Measurements from ENCODE around the gene TMEM200C. TPM values are rescaled to one million over a fixed set of nuclear protein-coding genes. Genes with fewer than 3 reads are reported as not detected.

TMEM200C gene
- total RNA-seq (1 to 10 TPM; 5.2 to 7.9 TPM), polyA plus RNA-seq (ENCODE audit: insufficient read length in 2 of 2) (1 to 10 TPM; 8.2 to 8.6 TPM)
- long read RNA-seq, donor 1, full-length matches to known transcripts = 2 of 2 reads
- long read RNA-seq, donor 1, partial matches to known transcripts = 0 of 2 reads
- long read RNA-seq, donor 1, other reads (novel, unspliced or antisense) = 0 of 2 reads
- long read RNA-seq, donor 2, partial matches to known transcripts = 0 of 3 reads
- long read RNA-seq, donor 2, other reads (novel, unspliced or antisense) = 0 of 3 reads
- long read RNA-seq, donor 3 = 0 reads
- long read RNA-seq, donor 4, partial matches to known transcripts = 0 of 2 reads
- long read RNA-seq, donor 4, other reads (novel, unspliced or antisense) = 0 of 2 reads

GRCh38 chr18:5895299-5895875 lies at the start of gene TMEM200C:
Gene TMEM200C, minus strand, starts transcription at chr18:5895522. Its CDS starts 3,459 bp downstream, at chr18:5892063.
- DNase-seq (ENCODE audit: low read depth in 4 of 6, low spot score in 6 of 6) = peak in 3 of 6 donors; percentile 60 to 85 (median 83)
- WGBS (ENCODE audit: insufficient coverage) = under 1% methylated on average over 50 of the region's 83 CpGs
- Histone ChIP-seq H3K27ac (ENCODE audit: low read depth, low read length) (peak within 1 kb of the TSS; percentile 80), H3K4me1 (ENCODE audit: control insufficient read depth, insufficient read depth, low read length) (peaks cover 17% of the 10 kb centered on the region), H3K9me3 (ENCODE audit: control insufficient read depth, insufficient read depth, low read length) (no peaks in the 10 kb centered on the region), H3K4me3 (ENCODE audit: low read depth, low read length) (peak within 1 kb of the TSS; percentile 73), H3K27me3 (ENCODE audit: control insufficient read depth, insufficient read depth, low read length) (peaks cover 5% of the 10 kb centered on the region), H3K36me3 (ENCODE audit: control insufficient read depth, insufficient read depth, low read length) (peaks cover 8% of the 10 kb centered on the region)

GRCh38 chr18:5944448-5944847 lies 49.1 kb upstream of the TMEM200C start:
- WGBS (ENCODE audit: insufficient coverage) = no CpG with 5 or more reads among the region's 3 CpGs

GRCh38 chr18:5943514-5943913 lies 48.2 kb upstream of the TMEM200C start:
- peak in 2 of 6 donors; percentile 59 to 72 for DNase-seq (ENCODE audit: low read depth in 4 of 6, low spot score in 6 of 6)
- H3K4me3 ChIP-seq (ENCODE audit: low read depth, low read length) = no peak overlapping the region

More at GRCh38 chr18:5944448-5944847, 49.1 kb upstream of the TMEM200C start:
- no peak overlapping the region for H3K27ac ChIP-seq (ENCODE audit: low read depth, low read length)
- no peaks in the 10 kb centered on the region for H3K9me3 ChIP-seq (ENCODE audit: control insufficient read depth, insufficient read depth, low read length)
- H3K36me3 ChIP-seq (ENCODE audit: control insufficient read depth, insufficient read depth, low read length) = no peaks in the 10 kb centered on the region
- peaks cover 15% of the 10 kb centered on the region for H3K4me1 ChIP-seq (ENCODE audit: control insufficient read depth, insufficient read depth, low read length)
- DNase-seq (ENCODE audit: low read depth in 4 of 6, low spot score in 6 of 6) = no peak
- no peak overlapping the region for H3K4me3 ChIP-seq (ENCODE audit: low read depth, low read length)
- H3K27me3 ChIP-seq (ENCODE audit: control insufficient read depth, insufficient read depth, low read length) = no peaks in the 10 kb centered on the region

GRCh38 chr18:5942591-5942990 lies 47.3 kb upstream of the TMEM200C start:
- no peaks in the 10 kb centered on the region for H3K36me3 ChIP-seq (ENCODE audit: control insufficient read depth, insufficient read depth, low read length)
- H3K27ac ChIP-seq (ENCODE audit: low read depth, low read length) = no peak overlapping the region
- H3K9me3 ChIP-seq (ENCODE audit: control insufficient read depth, insufficient read depth, low read length) = no peaks in the 10 kb centered on the region
- DNase-seq (ENCODE audit: low read depth in 4 of 6, low spot score in 6 of 6) = peak in 1 of 6 donors; percentile 13
- peaks cover 15% of the 10 kb centered on the region for H3K4me1 ChIP-seq (ENCODE audit: control insufficient read depth, insufficient read depth, low read length)
- no peak overlapping the region for H3K4me3 ChIP-seq (ENCODE audit: low read depth, low read length)
- WGBS (ENCODE audit: insufficient coverage) = 28% methylated on average over 5 of the region's 6 CpGs
- H3K27me3 ChIP-seq (ENCODE audit: control insufficient read depth, insufficient read depth, low read length) = no peaks in the 10 kb centered on the region

More at GRCh38 chr18:5943514-5943913, 48.2 kb upstream of the TMEM200C start:
- peaks cover 15% of the 10 kb centered on the region for H3K4me1 ChIP-seq (ENCODE audit: control insufficient read depth, insufficient read depth, low read length)
- no peaks in the 10 kb centered on the region for H3K9me3 ChIP-seq (ENCODE audit: control insufficient read depth, insufficient read depth, low read length)
- no peaks in the 10 kb centered on the region for H3K36me3 ChIP-seq (ENCODE audit: control insufficient read depth, insufficient read depth, low read length)
- no peaks in the 10 kb centered on the region for H3K27me3 ChIP-seq (ENCODE audit: control insufficient read depth, insufficient read depth, low read length)
- no peak overlapping the region for H3K27ac ChIP-seq (ENCODE audit: low read depth, low read length)
- 72% methylated on average over 4 of the region's 5 CpGs for WGBS (ENCODE audit: insufficient coverage)

- WGBS (ENCODE audit: insufficient coverage) = 17% methylated on average over 1 of the region's 3 CpGs
- DNase-seq (ENCODE audit: low read depth in 4 of 6, low spot score in 6 of 6) = peak; percentile 44 to 86 (median 58)
- Histone ChIP-seq H3K27ac (ENCODE audit: low read depth, low read length) (no peak overlapping the region), H3K27me3 (ENCODE audit: control insufficient read depth, insufficient read depth, low read length) (no peaks in the 10 kb centered on the region), H3K4me1 (ENCODE audit: control insufficient read depth, insufficient read depth, low read length) (peaks cover 15% of the 10 kb centered on the region), H3K4me3 (ENCODE audit: low read depth, low read length) (no peak overlapping the region), H3K36me3 (ENCODE audit: control insufficient read depth, insufficient read depth, low read length) (no peaks in the 10 kb centered on the region), H3K9me3 (ENCODE audit: control insufficient read depth, insufficient read depth, low read length) (no peaks in the 10 kb centered on the region)
Observed at GRCh38 chr18:5941890-5942289, 46.6 kb upstream of the TMEM200C start.

- Histone ChIP-seq H3K9me3 (ENCODE audit: control insufficient read depth, insufficient read depth, low read length) (no peaks in the 10 kb centered on the region), H3K36me3 (ENCODE audit: control insufficient read depth, insufficient read depth, low read length) (no peaks in the 10 kb centered on the region), H3K4me1 (ENCODE audit: control insufficient read depth, insufficient read depth, low read length) (peaks cover 15% of the 10 kb centered on the region), H3K27me3 (ENCODE audit: control insufficient read depth, insufficient read depth, low read length) (no peaks in the 10 kb centered on the region), H3K4me3 (ENCODE audit: low read depth, low read length) (no peak overlapping the region), H3K27ac (ENCODE audit: low read depth, low read length) (no peak overlapping the region)
- WGBS (ENCODE audit: insufficient coverage) = 91% methylated on average over 5 of the region's 7 CpGs
- DNase-seq (ENCODE audit: low read depth in 4 of 6, low spot score in 6 of 6) = no peak
Observed at GRCh38 chr18:5939801-5940667, 44.7 kb upstream of the TMEM200C start.

- no peaks in the 10 kb centered on the region for H3K9me3 ChIP-seq (ENCODE audit: control insufficient read depth, insufficient read depth, low read length)
- peaks cover 10% of the 10 kb centered on the region for H3K4me1 ChIP-seq (ENCODE audit: control insufficient read depth, insufficient read depth, low read length)
- no peaks in the 10 kb centered on the region for H3K36me3 ChIP-seq (ENCODE audit: control insufficient read depth, insufficient read depth, low read length)
- DNase-seq (ENCODE audit: low read depth in 4 of 6, low spot score in 6 of 6) = no peak
- 79% methylated on average over 1 of the region's 3 CpGs for WGBS (ENCODE audit: insufficient coverage)
- no peak overlapping the region for H3K27ac ChIP-seq (ENCODE audit: low read depth, low read length)
- no peaks in the 10 kb centered on the region for H3K27me3 ChIP-seq (ENCODE audit: control insufficient read depth, insufficient read depth, low read length)
- H3K4me3 ChIP-seq (ENCODE audit: low read depth, low read length) = no peak overlapping the region
Observed at GRCh38 chr18:5937795-5938194, 42.5 kb upstream of the TMEM200C start.

GRCh38 chr18:5937121-5937520 lies 41.8 kb upstream of the TMEM200C start:
- H3K36me3 ChIP-seq (ENCODE audit: control insufficient read depth, insufficient read depth, low read length) = no peaks in the 10 kb centered on the region
- no peak overlapping the region for H3K27ac ChIP-seq (ENCODE audit: low read depth, low read length)
- no peaks in the 10 kb centered on the region for H3K27me3 ChIP-seq (ENCODE audit: control insufficient read depth, insufficient read depth, low read length)
- H3K4me3 ChIP-seq (ENCODE audit: low read depth, low read length) = no peak overlapping the region
- H3K4me1 ChIP-seq (ENCODE audit: control insufficient read depth, insufficient read depth, low read length) = peaks cover 6% of the 10 kb centered on the region
- no peak for DNase-seq (ENCODE audit: low read depth in 4 of 6, low spot score in 6 of 6)
- H3K9me3 ChIP-seq (ENCODE audit: control insufficient read depth, insufficient read depth, low read length) = no peaks in the 10 kb centered on the region
- WGBS (ENCODE audit: insufficient coverage) = 90% methylated on average over 6 of the region's 7 CpGs

- DNase-seq (ENCODE audit: low read depth in 4 of 6, low spot score in 6 of 6) = peak in 2 of 6 donors; percentile 24 to 41
- H3K4me1 ChIP-seq (ENCODE audit: control insufficient read depth, insufficient read depth, low read length) = no peaks in the 10 kb centered on the region
- 0% methylated on average over 1 of the region's 2 CpGs for WGBS (ENCODE audit: insufficient coverage)
- no peaks in the 10 kb centered on the region for H3K9me3 ChIP-seq (ENCODE audit: control insufficient read depth, insufficient read depth, low read length)
- H3K27ac ChIP-seq (ENCODE audit: low read depth, low read length) = no peak overlapping the region
- no peak overlapping the region for H3K4me3 ChIP-seq (ENCODE audit: low read depth, low read length)
- H3K36me3 ChIP-seq (ENCODE audit: control insufficient read depth, insufficient read depth, low read length) = no peaks in the 10 kb centered on the region
- H3K27me3 ChIP-seq (ENCODE audit: control insufficient read depth, insufficient read depth, low read length) = no peaks in the 10 kb centered on the region
Observed at GRCh38 chr18:5930789-5931188, 35.5 kb upstream of the TMEM200C start.
